Bronchial epithelial cell (primary cell): Measurements from ENCODE around the gene MRAP. TPM values are rescaled to one million over a fixed set of nuclear protein-coding genes. Genes with fewer than 3 reads are reported as not detected.
"Not testable (repeated sequence)": the region's sequence is repeated elsewhere in the genome, so short reads cannot be mapped to it uniquely, and the experiment has no call there.

Source experiments
- DNase-seq: peaks from one replicate; pipeline ENCODE4 v3.0.0-alpha.2; 2010; ENCODE audit warnings: low read depth
- FAIRE-seq: peaks from 2 replicates; lab custom pipeline; 2011; peaks lifted over from hg19 to GRCh38; lab: Jason Lieb, UNC
- H3K27me3 ChIP-seq: 2 replicates; pipeline ENCODE4 v1.5.1; 2011; ENCODE audit warnings: low read length; ENCODE audit not compliant: control insufficient read depth, insufficient read depth
- H3K36me3 ChIP-seq: 2 replicates; pipeline ENCODE4 v1.5.1; 2011; ENCODE audit warnings: low read length; ENCODE audit not compliant: control insufficient read depth, insufficient read depth
- H3K4me3 ChIP-seq: 2 replicates; pipeline ENCODE4 v1.5.1; 2011; ENCODE audit warnings: mild to moderate bottlenecking, low read depth, low read length, control low read depth
- CTCF ChIP-seq: IDR thresholded peaks from 2 replicates; pipeline ENCODE4 v1.5.1; 2011; ENCODE audit warnings: mild to moderate bottlenecking, moderate library complexity, low read length, control low read depth, inconsistent platforms; ENCODE audit not compliant: insufficient read depth, severe bottlenecking
- total RNA-seq: library from RNA; depleted of rRNA; stranded (reverse); fragments of >200 nt; gene quantifications from 2 replicates; pipeline ENCODE4 v1.2.1, GENCODE V29; 2014

Gene MRAP
- total RNA-seq, 1 donor from 2014 or later = not detected

- Histone ChIP-seq H3K4me3 (no peak overlapping the region), H3K27me3 (no peaks in the 10 kb centered on the region), H3K36me3 (peaks cover 11% of the 10 kb centered on the region)
- no peak for DNase-seq
- FAIRE-seq = no peak
- no peak for TF ChIP-seq CTCF
Measured at GRCh38 chr21:32309906-32310460, 11.3 kb downstream of the MRAP start.

- H3K4me3 ChIP-seq, FAIRE-seq, H3K27me3 ChIP-seq, DNase-seq: not testable (repeated sequence)
- H3K36me3 ChIP-seq = peaks cover 16% of the 10 kb centered on the region
Measured at GRCh38 chr21:32310976-32311375, 12.3 kb downstream of the MRAP start.

GRCh38 chr21:32311621-32312020 is 13.0 kb downstream of the MRAP start:
- DNase-seq = no peak
- no peak overlapping the region for H3K4me3 ChIP-seq
- H3K27me3 ChIP-seq = no peaks in the 10 kb centered on the region
- peaks cover 22% of the 10 kb centered on the region for H3K36me3 ChIP-seq
- no peak for FAIRE-seq
- TF ChIP-seq CTCF = no peak

GRCh38 chr21:32312326-32312725 is 13.7 kb downstream of the MRAP start:
- Histone ChIP-seq H3K36me3 (peaks cover 26% of the 10 kb centered on the region), H3K27me3 (no peaks in the 10 kb centered on the region), H3K4me3 (no peak overlapping the region)
- FAIRE-seq (no peak), DNase-seq (no peak)
- TF ChIP-seq CTCF = no peak

- FAIRE-seq = no peak
- TF ChIP-seq CTCF = no peak
- Histone ChIP-seq H3K27me3 (no peaks in the 10 kb centered on the region), H3K36me3 (peaks cover 32% of the 10 kb centered on the region), H3K4me3 (no peak overlapping the region)
- no peak for DNase-seq
Measured at GRCh38 chr21:32312976-32313375, 14.3 kb downstream of the MRAP start.

- TF ChIP-seq CTCF = no peak
- FAIRE-seq (no peak), DNase-seq (no peak)
- peaks cover 42% of the 10 kb centered on the region for H3K36me3 ChIP-seq
- H3K27me3 ChIP-seq = no peaks in the 10 kb centered on the region
- H3K4me3 ChIP-seq = no peak overlapping the region
Measured at GRCh38 chr21:32314806-32315205, 16.2 kb downstream of the MRAP start.
